Heart right ventricle (tissue), 16 donors: ENCODE data around the gene C9orf153. TPM values are rescaled to one million over a fixed set of nuclear protein-coding genes. Genes with fewer than 3 reads are reported as not detected.
A peak's percentile ranks its signal among the peaks of the same experiment; 100 is the strongest.

Experiments
- ATAC-seq, 8 donors: fragments of 200-7000 bp; cut with Tn5 transposase; one replicate each; pipeline ENCODE4 v1.9.1; 2020; ENCODE audit warnings: mild to moderate bottlenecking in 8 of 8, moderate library complexity in 8 of 8, moderate number of reproducible peaks in 1 of 8
- DNase-seq, 2 donors: peaks; one replicate each; pipeline ENCODE4 v3.0.0-alpha.2; 2020
- H3K27ac ChIP-seq, 10 donors: fragments of 200-600 bp; sonication (generic) in 2 of 10; one replicate each; pipeline versions ENCODE4 v1.5.0 to v1.8.0; 2020 to 2022; ENCODE audit warnings: mild to moderate bottlenecking in 3 of 10
- H3K27me3 ChIP-seq, 7 donors: fragments of 200-600 bp; one replicate each; pipeline ENCODE4 v1.8.0; 2021 to 2022; ENCODE audit warnings: mild to moderate bottlenecking in 2 of 7
- H3K36me3 ChIP-seq, 9 donors: fragments of 200-600 bp; sonication (generic) in 1 of 9; one replicate each; pipeline versions ENCODE4 v1.5.0 to v1.8.0; 2020 to 2022; ENCODE audit warnings: mild to moderate bottlenecking in 2 of 9
- H3K4me1 ChIP-seq, 9 donors: fragments of 200-600 bp; sonication (generic) in 1 of 9; one replicate each; pipeline versions ENCODE4 v1.5.0 to v1.8.0; 2020 to 2022; ENCODE audit warnings: mild to moderate bottlenecking in 4 of 9
- H3K4me3 ChIP-seq, 10 donors: fragments of 200-600 bp; sonication (generic) in 2 of 10; one replicate each; pipeline versions ENCODE4 v1.5.0 to v1.8.0; 2020 to 2022; ENCODE audit warnings: mild to moderate bottlenecking in 7 of 10, moderate library complexity in 2 of 10
- H3K9me3 ChIP-seq, 11 donors: fragments of 200-600 bp in 10 of 11; sonication (generic) in 2 of 11; one replicate each; pipeline versions ENCODE4 v1.5.0 to v1.8.0; 2013 to 2022; ENCODE audit warnings: mild to moderate bottlenecking in 2 of 11, control low read depth in 1 of 11, moderate library complexity in 1 of 11
- WGBS, 2 donors: extraction: QIAGEN DNeasy Blood & Tissue Kit; methylation state at CpG; one replicate each; pipeline ENCODE4 v1.1.7; 2013; ENCODE audit warnings: inconsistent platforms in 1 of 2; 5-methylcytosine and 5-hydroxymethylcytosine counted together
- intact Hi-C, 10 donors: fragments of 100-400 bp; cut with DNase I; formaldehyde crosslinking; loops; one replicate each; pipeline versions ENCODE4 v1.11.1 to v1.14.2; 2022
- polyA plus RNA-seq, 2 donors: library from polyadenylated mRNA; stranded (reverse); fragments of 200-250 nt; gene quantifications; one replicate each; pipeline ENCODE4 v1.2.3, GENCODE V29; 2013
- total RNA-seq, 10 donors: library from RNA; stranded (reverse); fragmentation: NEBNext Ultra II Directional in 3 of 10; extraction: Animal tissue kit (Norgen Biotek cat#: 25700) in 3 of 10; gene quantifications; one replicate each; pipeline versions ENCODE4 v1.2.1 to v1.2.4, GENCODE V29; 2021 to 2023
- TF ChIP-seq, protein P1 (sequence below), 9 donors: fragments of 200-600 bp; sonication (generic) in 2 of 9; IDR thresholded peaks; one replicate each; pipeline versions ENCODE4 v1.5.0 to v1.8.0; 2021 to 2022; ENCODE audit warnings: antibody characterized with exemption in 9 of 9, mild to moderate bottlenecking in 5 of 9, moderate library complexity in 1 of 9
- donor health status: Arrhythmogenic right ventricular cardiomyopathy.
- donor health status: ischemic (EF 13 %, LVEDD 7.1; RV severe dilation, severe dysfunction).
- donor health status: healthy with polysubstance abuse.
- donor health status: DM: no; HTN: yes; CAD: no.
- donor health status: DM: no; HTN: no; CAD: no.
- donor health status: ischemic (EF 25% LVEDD 6.9; RV normal size, moderate dysfunction).
- donor health status: ischemic (EF 25% LVEDD 5.7; RV mildly dilated, moderate dysfunction).
- donor health status: healthy.
- donor health status: DM: yes; HTN: yes; CAD: no.
- donor health status: Ischemic cardiomyopathy.
- donor health status: ischemic (EF 35%, LVEDD 5.7; RV mildly dilated, moderate dysfunction).
- donor health status: nonischemic (EF 11% LVEDD 7.7; RV severe dilation, severe dysfunction).
- donor health status: DM: yes; HTN: yes; CAD: no.
- donor health status: PGD.
- donor health status: ischemic (EF 29% LVEDD 5.4; RV normal size, mild dysfunction).
- donor health status: nonischemic (EF 23%, LVEDD 6.1; RV moderate dilation, normal function).

C9orf153 gene
- total and polyA plus RNA-seq, 12 donors = 0.06 to 0.72 (median 0.34) TPM; not detected in 2

DNA sequence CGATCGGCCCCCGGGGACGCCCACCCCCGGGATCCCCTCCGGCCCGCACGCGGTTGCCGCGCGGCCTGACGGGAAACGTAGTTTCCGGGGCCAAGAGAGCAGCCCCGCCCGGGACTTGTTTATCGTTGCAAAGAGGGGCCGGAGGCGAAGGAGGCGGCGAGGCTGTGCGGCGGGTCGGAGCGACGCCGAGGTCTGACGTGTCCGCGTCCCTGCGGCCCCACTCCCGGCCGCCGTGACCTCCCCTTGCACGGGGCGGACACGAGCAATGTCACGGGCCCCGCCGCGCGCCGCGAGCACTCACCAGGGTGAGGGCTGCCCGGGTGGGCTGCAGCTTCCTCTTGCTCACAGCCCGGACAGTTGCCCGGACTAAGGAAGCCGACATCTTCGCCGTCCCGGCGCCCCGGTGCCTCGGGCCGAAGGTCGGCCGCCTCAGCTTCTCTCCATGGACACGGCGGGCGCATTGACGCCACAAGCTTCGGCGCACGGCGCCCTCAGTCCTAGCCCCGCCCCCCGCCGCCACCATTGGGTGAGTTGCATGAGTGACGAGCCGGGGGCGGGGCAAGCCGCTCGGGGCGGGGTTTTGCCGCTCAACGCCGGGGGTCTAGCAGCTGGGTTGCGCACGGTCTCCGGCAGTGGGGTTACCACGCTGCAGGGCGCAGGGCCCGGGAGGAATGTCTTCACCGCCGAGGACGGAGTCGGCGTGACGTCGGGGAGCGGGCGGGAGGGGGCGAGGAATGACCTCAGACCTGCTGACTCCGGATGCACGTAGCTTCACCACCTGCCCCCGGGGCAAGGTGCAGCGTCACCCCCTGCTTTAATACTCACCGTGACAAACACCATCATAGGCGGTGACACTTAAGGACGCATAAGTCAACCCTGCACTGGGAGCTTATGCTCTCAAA, 22.9 kb upstream of the C9orf153 start, which contains the start of gene ISCA1:
Gene ISCA1, minus strand, starts transcription at position 462 of the 902 bp plus-strand sequence. Its CDS starts 80 bp downstream, at position 382.
- intact Hi-C loops = loop anchor here in 3 of 10 donors (5.0 kb wide), 2 partner anchors 70 to 80 kb away; partner anchors contain the start of gene TUT7 (in 2 of the 3)
- ATAC-seq (peak; percentile 96 to 98 (median 98)), DNase-seq (peak; percentile 98)
- Histone ChIP-seq H3K27ac (peak within 1 kb of the TSS; percentile 89 to 99 (median 97)), H3K36me3 (peaks cover 0 to 27% (median 0%) of the 10 kb centered on the region in 9 donors), H3K4me1 (peaks cover 6 to 48% (median 38%) of the 10 kb centered on the region in 9 donors), H3K9me3 (no peaks in the 10 kb centered on the region), H3K27me3 (no peaks in the 10 kb centered on the region), H3K4me3 (peak within 1 kb of the TSS; percentile 60 to 96 (median 82))
- WGBS, 2 donors = 0% methylated on average over 96 to 101 of the region's 101 CpGs
- TF ChIP-seq, protein P1, sequence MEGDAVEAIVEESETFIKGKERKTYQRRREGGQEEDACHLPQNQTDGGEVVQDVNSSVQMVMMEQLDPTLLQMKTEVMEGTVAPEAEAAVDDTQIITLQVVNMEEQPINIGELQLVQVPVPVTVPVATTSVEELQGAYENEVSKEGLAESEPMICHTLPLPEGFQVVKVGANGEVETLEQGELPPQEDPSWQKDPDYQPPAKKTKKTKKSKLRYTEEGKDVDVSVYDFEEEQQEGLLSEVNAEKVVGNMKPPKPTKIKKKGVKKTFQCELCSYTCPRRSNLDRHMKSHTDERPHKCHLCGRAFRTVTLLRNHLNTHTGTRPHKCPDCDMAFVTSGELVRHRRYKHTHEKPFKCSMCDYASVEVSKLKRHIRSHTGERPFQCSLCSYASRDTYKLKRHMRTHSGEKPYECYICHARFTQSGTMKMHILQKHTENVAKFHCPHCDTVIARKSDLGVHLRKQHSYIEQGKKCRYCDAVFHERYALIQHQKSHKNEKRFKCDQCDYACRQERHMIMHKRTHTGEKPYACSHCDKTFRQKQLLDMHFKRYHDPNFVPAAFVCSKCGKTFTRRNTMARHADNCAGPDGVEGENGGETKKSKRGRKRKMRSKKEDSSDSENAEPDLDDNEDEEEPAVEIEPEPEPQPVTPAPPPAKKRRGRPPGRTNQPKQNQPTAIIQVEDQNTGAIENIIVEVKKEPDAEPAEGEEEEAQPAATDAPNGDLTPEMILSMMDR (IDR thresholded peaks at IDR 0.05) = no peak

DNA sequence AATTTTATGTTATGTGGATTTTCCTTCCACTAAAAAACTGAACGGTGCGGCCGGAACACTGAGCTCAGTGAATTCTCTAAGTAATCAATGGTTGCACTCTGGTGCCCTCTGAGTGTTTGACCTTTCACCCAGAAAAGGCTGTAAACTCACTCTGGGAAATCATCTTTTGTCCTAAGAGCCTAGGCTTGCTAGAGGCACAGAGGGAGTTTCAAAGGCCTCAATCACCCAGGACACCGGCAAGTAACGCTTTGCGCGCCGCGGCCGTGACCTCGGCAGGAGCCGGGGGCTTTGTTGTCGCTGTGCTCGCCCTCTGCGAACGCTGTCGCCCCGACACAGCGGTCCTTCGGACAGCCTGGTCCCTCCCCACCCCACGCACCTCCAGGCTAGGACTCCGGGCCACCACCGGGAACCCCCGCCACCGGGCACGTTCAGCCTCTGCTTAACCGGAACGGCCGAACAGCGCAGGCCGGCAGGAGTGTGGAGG, 22.2 kb upstream of the C9orf153 start:
- intact Hi-C loops = loop anchor here in 3 of 10 donors (5.0 kb wide), 2 partner anchors 71 to 79 kb away; partner anchors contain the start of gene TUT7 (in 2 of the 3)
- Histone ChIP-seq H3K36me3 (peaks cover 0 to 23% (median 0%) of the 10 kb centered on the region in 9 donors), H3K27ac (peak overlapping the region; percentile 89 to 99 (median 97)), H3K27me3 (no peaks in the 10 kb centered on the region), H3K9me3 (no peaks in the 10 kb centered on the region), H3K4me3 (peak overlapping the region; percentile 60 to 96 (median 82)), H3K4me1 (peaks cover 6 to 54% (median 44%) of the 10 kb centered on the region in 9 donors)
- TF ChIP-seq, protein P1 (IDR thresholded peaks at IDR 0.05) = no peak
- DNase-seq = no peak
- WGBS, 2 donors = 0 to 1% methylated on average over 31 of the region's 31 CpGs
- ATAC-seq = peak in 2 of 8 donors; percentile 1 to 40

DNA sequence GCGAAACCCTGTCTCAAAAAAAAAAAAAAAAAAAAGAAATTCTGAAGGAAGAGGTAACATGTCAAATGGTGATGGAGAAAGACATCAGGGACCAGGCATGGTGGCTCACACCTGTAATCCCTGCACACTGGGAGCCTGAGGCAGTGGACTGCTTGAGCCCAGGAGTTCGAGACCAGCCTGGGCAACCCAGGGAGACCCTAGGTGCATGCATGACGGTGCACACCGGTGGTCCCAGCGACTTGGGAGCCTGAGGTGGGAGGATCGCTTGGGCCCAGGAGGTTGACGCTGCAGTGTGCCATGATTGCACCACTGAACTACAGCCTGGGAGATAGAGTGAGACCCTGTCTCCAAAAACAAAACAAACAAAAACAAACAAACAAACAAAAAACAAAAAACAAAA, 21.1 kb upstream of the C9orf153 start:
- ATAC-seq (no peak), DNase-seq (no peak)
- no peaks in the 10 kb centered on the region for H3K27me3 ChIP-seq
- H3K9me3 ChIP-seq = no peaks in the 10 kb centered on the region
- H3K27ac ChIP-seq = no peak overlapping the region
- intact Hi-C loops = loop anchor here in 3 of 10 donors (5.0 kb wide), 2 partner anchors 72 to 78 kb away; partner anchors contain the start of gene TUT7 (in 2 of the 3)
- H3K4me1 ChIP-seq = peaks cover 9 to 65% (median 55%) of the 10 kb centered on the region in 9 donors
- peaks cover 0 to 23% (median 0%) of the 10 kb centered on the region in 9 donors for H3K36me3 ChIP-seq
- 91 to 95% methylated on average over 7 of the region's 7 CpGs for WGBS, 2 donors
- H3K4me3 ChIP-seq = peak overlapping the region in 5 of 10 donors; percentile 82 to 96 (median 92)
- TF ChIP-seq, protein P1 (IDR thresholded peaks at IDR 0.05) = no peak

DNA sequence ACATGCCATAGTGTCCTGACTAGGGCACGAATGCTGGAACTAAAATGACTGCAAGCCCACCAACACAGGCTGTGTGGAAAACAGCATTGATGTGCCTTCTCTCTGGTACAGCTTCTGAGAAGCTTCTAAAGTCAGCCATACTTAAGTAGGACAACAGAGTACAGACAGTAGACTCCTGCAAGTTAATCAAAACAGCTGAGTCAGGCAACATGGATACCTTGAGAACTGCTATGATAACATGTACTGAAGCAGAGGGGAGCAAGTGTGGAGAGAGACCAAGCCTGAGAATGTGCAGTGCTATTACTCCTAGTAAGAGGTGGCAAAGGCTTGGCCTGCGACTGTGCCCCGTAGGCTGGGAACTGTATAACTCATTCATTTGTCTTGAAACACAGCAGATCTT, 20.4 kb upstream of the C9orf153 start:
- intact Hi-C loops = loop anchor here in 4 of 10 donors (5.0 kb wide), 2 partner anchors 72 to 78 kb away; partner anchors contain the start of gene TUT7 (in 2 of the 4)
- 81 to 83% methylated on average over 3 of the region's 3 CpGs for WGBS, 2 donors

More for the DNA sequence above, 20.4 kb upstream of the C9orf153 start:
- Histone ChIP-seq H3K9me3 (no peaks in the 10 kb centered on the region), H3K4me3 (peak overlapping the region in 1 of 10 donors; percentile 11), H3K36me3 (peaks cover 0 to 23% (median 0%) of the 10 kb centered on the region in 9 donors), H3K4me1 (peaks cover 13 to 72% (median 62%) of the 10 kb centered on the region in 9 donors), H3K27ac (no peak overlapping the region), H3K27me3 (no peaks in the 10 kb centered on the region)
- no peak for ATAC-seq
- TF ChIP-seq, protein P1 (IDR thresholded peaks at IDR 0.05) = no peak
- no peak for DNase-seq
